Medulla oblongata (tissue), 1 donor: ENCODE measurements around the gene METTL25B.
A peak's percentile ranks its signal among the peaks of the same experiment; 100 is the strongest.

ENCODE experiments used
- DNase-seq: peaks from one replicate; pipeline ENCODE4 v3.0.0-alpha.2; 2015; ENCODE audit errors: extremely low spot score

Gene METTL25B

GRCh38 chr1:156700736-156701531 is 27.3 kb upstream of the METTL25B start:
- DNase-seq, result no peak

- DNase-seq, result no peak
These were observed 24.9 kb upstream of the METTL25B start for GRCh38 chr1:156703336-156703735.

- no peak for DNase-seq
These were observed 24.5 kb upstream of the METTL25B start for GRCh38 chr1:156703741-156704140.

- no peak for DNase-seq
These were observed 24.0 kb upstream of the METTL25B start for GRCh38 chr1:156704166-156704711.

GRCh38 chr1:156704930-156705320 is 23.3 kb upstream of the METTL25B start:
- no peak for DNase-seq

GRCh38 chr1:156705321-156705917 is 22.9 kb upstream of the METTL25B start, which contains the start of gene CRABP2:
CRABP2 (minus strand) TSS chr1:156705583; CDS start chr1:156705446, 137 bp downstream.
- no peak for DNase-seq

GRCh38 chr1:156705918-156706656 is 22.2 kb upstream of the METTL25B start:
- DNase-seq, result peak; percentile 38

- peak; percentile 18 for DNase-seq
These were observed 21.4 kb upstream of the METTL25B start for GRCh38 chr1:156706657-156707416.

GRCh38 chr1:156707417-156708217 is 20.7 kb upstream of the METTL25B start:
- DNase-seq, result no peak

GRCh38 chr1:156708218-156708661 is 20.0 kb upstream of the METTL25B start:
- no peak for DNase-seq

- DNase-seq, result no peak
These were observed 19.2 kb upstream of the METTL25B start for GRCh38 chr1:156709031-156709430.

GRCh38 chr1:156709757-156710489 is 18.3 kb upstream of the METTL25B start:
- DNase-seq, result peak; percentile 29

GRCh38 chr1:156711011-156711817 is 17.1 kb upstream of the METTL25B start:
- no peak for DNase-seq

GRCh38 chr1:156712626-156713025 is 15.6 kb upstream of the METTL25B start:
- DNase-seq, result no peak

- DNase-seq, result no peak
These were observed 13.4 kb upstream of the METTL25B start for GRCh38 chr1:156714830-156715229.

GRCh38 chr1:156717351-156717750 is 10.9 kb upstream of the METTL25B start:
- no peak for DNase-seq

- no peak for DNase-seq
These were observed 7.1 kb upstream of the METTL25B start for GRCh38 chr1:156721131-156721530.

GRCh38 chr1:156721535-156721934 is 6.7 kb upstream of the METTL25B start:
- DNase-seq, result no peak

GRCh38 chr1:156725683-156726280 is 2.5 kb upstream of the METTL25B start:
- peak; percentile 94 for DNase-seq
